Measurements from ENCODE around the gene SLC2A13.
A peak's percentile ranks its signal among the peaks of the same experiment; 100 is the strongest.

DNA sequence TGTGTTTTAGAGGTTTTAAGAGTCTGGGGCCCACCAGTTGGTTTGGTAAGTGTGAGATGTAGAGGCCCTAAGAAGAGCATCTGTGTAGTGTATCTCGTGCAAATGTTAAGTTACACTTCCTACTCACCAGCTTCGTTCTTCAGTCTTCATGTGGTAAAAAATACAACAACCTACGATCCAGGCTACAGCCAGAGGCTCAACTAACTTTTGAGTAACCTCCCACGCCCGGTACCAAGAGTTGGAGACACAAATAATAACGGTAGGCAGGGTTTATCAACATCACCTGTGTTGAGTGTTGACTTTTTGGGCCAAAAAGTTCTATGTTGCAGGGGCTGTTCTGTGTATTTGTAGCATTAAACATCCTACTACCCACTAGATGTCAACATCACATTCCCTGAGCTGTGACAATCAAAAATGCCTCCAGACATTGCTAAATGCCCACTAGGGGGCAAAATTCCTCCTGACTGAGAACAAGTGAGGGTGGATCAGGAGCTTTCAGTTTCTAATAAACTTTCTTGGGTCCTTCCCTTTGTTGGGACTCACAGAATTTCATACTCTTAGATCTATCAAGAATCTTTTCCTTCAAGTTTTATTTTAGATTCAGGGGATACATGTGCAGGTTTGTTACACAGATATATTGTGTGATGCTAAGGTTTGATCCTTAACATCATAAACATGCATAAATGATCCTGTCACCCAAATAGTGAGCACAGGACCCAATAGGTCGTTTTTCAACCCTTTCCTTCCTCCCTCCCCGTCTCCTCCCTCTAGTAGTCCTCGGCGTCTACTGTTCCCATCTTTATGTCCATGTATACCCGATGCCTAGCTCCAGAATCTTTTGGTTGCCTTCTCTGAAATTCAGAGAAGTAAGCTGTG is 94.7 kb downstream of the SLC2A13 start:
- TF ChIP-seq, protein P1, sequence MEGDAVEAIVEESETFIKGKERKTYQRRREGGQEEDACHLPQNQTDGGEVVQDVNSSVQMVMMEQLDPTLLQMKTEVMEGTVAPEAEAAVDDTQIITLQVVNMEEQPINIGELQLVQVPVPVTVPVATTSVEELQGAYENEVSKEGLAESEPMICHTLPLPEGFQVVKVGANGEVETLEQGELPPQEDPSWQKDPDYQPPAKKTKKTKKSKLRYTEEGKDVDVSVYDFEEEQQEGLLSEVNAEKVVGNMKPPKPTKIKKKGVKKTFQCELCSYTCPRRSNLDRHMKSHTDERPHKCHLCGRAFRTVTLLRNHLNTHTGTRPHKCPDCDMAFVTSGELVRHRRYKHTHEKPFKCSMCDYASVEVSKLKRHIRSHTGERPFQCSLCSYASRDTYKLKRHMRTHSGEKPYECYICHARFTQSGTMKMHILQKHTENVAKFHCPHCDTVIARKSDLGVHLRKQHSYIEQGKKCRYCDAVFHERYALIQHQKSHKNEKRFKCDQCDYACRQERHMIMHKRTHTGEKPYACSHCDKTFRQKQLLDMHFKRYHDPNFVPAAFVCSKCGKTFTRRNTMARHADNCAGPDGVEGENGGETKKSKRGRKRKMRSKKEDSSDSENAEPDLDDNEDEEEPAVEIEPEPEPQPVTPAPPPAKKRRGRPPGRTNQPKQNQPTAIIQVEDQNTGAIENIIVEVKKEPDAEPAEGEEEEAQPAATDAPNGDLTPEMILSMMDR (IDR thresholded peaks at IDR 0.05): peak; percentile 85
- TF ChIP-seq, protein P2, sequence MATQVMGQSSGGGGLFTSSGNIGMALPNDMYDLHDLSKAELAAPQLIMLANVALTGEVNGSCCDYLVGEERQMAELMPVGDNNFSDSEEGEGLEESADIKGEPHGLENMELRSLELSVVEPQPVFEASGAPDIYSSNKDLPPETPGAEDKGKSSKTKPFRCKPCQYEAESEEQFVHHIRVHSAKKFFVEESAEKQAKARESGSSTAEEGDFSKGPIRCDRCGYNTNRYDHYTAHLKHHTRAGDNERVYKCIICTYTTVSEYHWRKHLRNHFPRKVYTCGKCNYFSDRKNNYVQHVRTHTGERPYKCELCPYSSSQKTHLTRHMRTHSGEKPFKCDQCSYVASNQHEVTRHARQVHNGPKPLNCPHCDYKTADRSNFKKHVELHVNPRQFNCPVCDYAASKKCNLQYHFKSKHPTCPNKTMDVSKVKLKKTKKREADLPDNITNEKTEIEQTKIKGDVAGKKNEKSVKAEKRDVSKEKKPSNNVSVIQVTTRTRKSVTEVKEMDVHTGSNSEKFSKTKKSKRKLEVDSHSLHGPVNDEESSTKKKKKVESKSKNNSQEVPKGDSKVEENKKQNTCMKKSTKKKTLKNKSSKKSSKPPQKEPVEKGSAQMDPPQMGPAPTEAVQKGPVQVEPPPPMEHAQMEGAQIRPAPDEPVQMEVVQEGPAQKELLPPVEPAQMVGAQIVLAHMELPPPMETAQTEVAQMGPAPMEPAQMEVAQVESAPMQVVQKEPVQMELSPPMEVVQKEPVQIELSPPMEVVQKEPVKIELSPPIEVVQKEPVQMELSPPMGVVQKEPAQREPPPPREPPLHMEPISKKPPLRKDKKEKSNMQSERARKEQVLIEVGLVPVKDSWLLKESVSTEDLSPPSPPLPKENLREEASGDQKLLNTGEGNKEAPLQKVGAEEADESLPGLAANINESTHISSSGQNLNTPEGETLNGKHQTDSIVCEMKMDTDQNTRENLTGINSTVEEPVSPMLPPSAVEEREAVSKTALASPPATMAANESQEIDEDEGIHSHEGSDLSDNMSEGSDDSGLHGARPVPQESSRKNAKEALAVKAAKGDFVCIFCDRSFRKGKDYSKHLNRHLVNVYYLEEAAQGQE (IDR thresholded peaks at IDR 0.05; ENCODE audit: insufficient read depth in 1 of 2, low read depth in 2 of 2, low read length in 1 of 2): no peak
